IPS DF 6.9 (cell line): Measurements from ENCODE around the gene PSMA2.

Experiments
- DNase-seq: peaks from one replicate; pipeline ENCODE4 v3.0.0-alpha.2; 2013; ENCODE audit warnings: low read depth, low spot score
- H3K27ac ChIP-seq: one replicate; pipeline ENCODE4 v1.5.1; 2013; ENCODE audit warnings: low read length, control low read depth
- H3K27me3 ChIP-seq: 2 replicates; pipeline ENCODE4 v1.6.1; 2013; ENCODE audit warnings: mild to moderate bottlenecking, low read length; ENCODE audit not compliant: control insufficient read depth, insufficient read depth
- H3K36me3 ChIP-seq: 2 replicates; pipeline ENCODE4 v1.6.1; 2013; ENCODE audit warnings: low read length; ENCODE audit not compliant: control insufficient read depth, insufficient read depth
- H3K4me1 ChIP-seq: 2 replicates; pipeline ENCODE4 v1.6.1; 2013; ENCODE audit warnings: low read length; ENCODE audit not compliant: control insufficient read depth, insufficient read depth
- H3K4me3 ChIP-seq: 2 replicates; pipeline ENCODE4 v1.5.1; 2013; ENCODE audit warnings: mild to moderate bottlenecking, low read length
- H3K9me3 ChIP-seq: 2 replicates; pipeline ENCODE4 v1.6.1; 2013; ENCODE audit warnings: low read length, inconsistent platforms; ENCODE audit not compliant: control insufficient read depth, insufficient read depth
- WGBS: extraction: QIAGEN DNeasy Blood & Tissue Kit; methylation state at CpG from one replicate; pipeline ENCODE4 v1.1.7; 2013; ENCODE audit warnings: mixed read lengths, missing lambda C conversion rate; ENCODE audit not compliant: insufficient read length, insufficient coverage; 5-methylcytosine and 5-hydroxymethylcytosine counted together

PSMA2 gene

GRCh38 chr7:42961170-42961569 is 29.2 kb upstream of the PSMA2 start:
- H3K4me1 ChIP-seq = no peaks in the 10 kb centered on the region; the same call in 1 of the 2 replicates
- peaks cover 1% of the 10 kb centered on the region for H3K9me3 ChIP-seq
- H3K36me3 ChIP-seq = no peaks in the 10 kb centered on the region
- no peak overlapping the region for H3K27ac ChIP-seq
- DNase-seq = no peak
- no peak overlapping the region for H3K4me3 ChIP-seq
- no peaks in the 10 kb centered on the region for H3K27me3 ChIP-seq
- no CpG with 5 or more reads among the region's 2 CpGs for WGBS

- no peaks in the 10 kb centered on the region for H3K36me3 ChIP-seq
- H3K27ac ChIP-seq = no peak overlapping the region
- H3K4me3 ChIP-seq = no peak overlapping the region
- DNase-seq = no peak
- WGBS = no CpG with 5 or more reads among the region's 2 CpGs
- H3K27me3 ChIP-seq = no peaks in the 10 kb centered on the region
- peaks cover 1% of the 10 kb centered on the region for H3K9me3 ChIP-seq
- no peaks in the 10 kb centered on the region; the same call in 1 of the 2 replicates for H3K4me1 ChIP-seq
Measured at GRCh38 chr7:42960762-42961161, 28.8 kb upstream of the PSMA2 start.

- Histone ChIP-seq H3K9me3 (peaks cover 1% of the 10 kb centered on the region), H3K4me1 (no peaks in the 10 kb centered on the region), H3K27me3 (no peaks in the 10 kb centered on the region), H3K36me3 (no peaks in the 10 kb centered on the region), H3K4me3 (no peak overlapping the region), H3K27ac (no peak overlapping the region)
- no peak for DNase-seq
- no CpG with 5 or more reads among the region's 2 CpGs for WGBS
Measured at GRCh38 chr7:42959549-42959948, 27.6 kb upstream of the PSMA2 start.

- Histone ChIP-seq H3K4me1 (no peaks in the 10 kb centered on the region), H3K27me3 (no peaks in the 10 kb centered on the region), H3K4me3 (no peak overlapping the region), H3K36me3 (no peaks in the 10 kb centered on the region), H3K27ac (no peak overlapping the region), H3K9me3 (peaks cover 1% of the 10 kb centered on the region)
- no peak for DNase-seq
Measured at GRCh38 chr7:42956062-42956461, 24.1 kb upstream of the PSMA2 start.

- no peaks in the 10 kb centered on the region for H3K4me1 ChIP-seq
- WGBS = no CpG with 5 or more reads among the region's 4 CpGs
Measured at GRCh38 chr7:42953994-42954393, 22.0 kb upstream of the PSMA2 start.

GRCh38 chr7:42952328-42952727 is 20.4 kb upstream of the PSMA2 start:
- no CpG with 5 or more reads among the region's 4 CpGs for WGBS

More at GRCh38 chr7:42953994-42954393, 22.0 kb upstream of the PSMA2 start:
- Histone ChIP-seq H3K4me3 (no peak overlapping the region), H3K27ac (no peak overlapping the region), H3K27me3 (no peaks in the 10 kb centered on the region), H3K9me3 (no peaks in the 10 kb centered on the region; the same call in 1 of the 2 replicates), H3K36me3 (no peaks in the 10 kb centered on the region)
- no peak for DNase-seq

GRCh38 chr7:42950417-42950816 is 18.4 kb upstream of the PSMA2 start:
- no peak overlapping the region for H3K4me3 ChIP-seq
- no peaks in the 10 kb centered on the region for H3K36me3 ChIP-seq
- DNase-seq = no peak
- no peaks in the 10 kb centered on the region for H3K4me1 ChIP-seq
- H3K9me3 ChIP-seq = no peaks in the 10 kb centered on the region
- no peaks in the 10 kb centered on the region for H3K27me3 ChIP-seq
- H3K27ac ChIP-seq = no peak overlapping the region
- WGBS = no CpG with 5 or more reads among the region's 3 CpGs

More at GRCh38 chr7:42952328-42952727, 20.4 kb upstream of the PSMA2 start:
- no peak for DNase-seq
- Histone ChIP-seq H3K27me3 (no peaks in the 10 kb centered on the region), H3K4me1 (no peaks in the 10 kb centered on the region), H3K36me3 (no peaks in the 10 kb centered on the region), H3K9me3 (no peaks in the 10 kb centered on the region; the same call in 1 of the 2 replicates), H3K4me3 (no peak overlapping the region), H3K27ac (no peak overlapping the region)

- H3K27ac ChIP-seq = no peak overlapping the region
- H3K4me1 ChIP-seq = no peaks in the 10 kb centered on the region
- DNase-seq = no peak
- no peak overlapping the region for H3K4me3 ChIP-seq
- WGBS = no CpG with 5 or more reads among the region's 2 CpGs
- no peaks in the 10 kb centered on the region for H3K36me3 ChIP-seq
- H3K27me3 ChIP-seq = no peaks in the 10 kb centered on the region
- no peaks in the 10 kb centered on the region for H3K9me3 ChIP-seq
Measured at GRCh38 chr7:42947521-42947920, 15.5 kb upstream of the PSMA2 start.

- Histone ChIP-seq H3K27me3 (no peaks in the 10 kb centered on the region), H3K4me3 (no peak overlapping the region), H3K4me1 (no peaks in the 10 kb centered on the region), H3K36me3 (no peaks in the 10 kb centered on the region), H3K27ac (no peak overlapping the region), H3K9me3 (no peaks in the 10 kb centered on the region)
- no peak for DNase-seq
- whole genome bisulfite sequencing = no CpG with 5 or more reads among the region's 2 CpGs
Measured at GRCh38 chr7:42946627-42946950, 14.6 kb upstream of the PSMA2 start.

GRCh38 chr7:42945821-42946626 is 14.1 kb upstream of the PSMA2 start:
- H3K36me3 ChIP-seq = no peaks in the 10 kb centered on the region
- peaks cover 1% of the 10 kb centered on the region; the same call in 1 of the 2 replicates for H3K4me1 ChIP-seq
- no peak for DNase-seq
- H3K27me3 ChIP-seq = no peaks in the 10 kb centered on the region
- H3K27ac ChIP-seq = no peak overlapping the region
- no peak overlapping the region for H3K4me3 ChIP-seq
- H3K9me3 ChIP-seq = no peaks in the 10 kb centered on the region
- no CpG with 5 or more reads among the region's 4 CpGs for WGBS
